ENCODE data around the gene NFATC2.

GRCh38 chr20:51388756-51389542 is 153.6 kb downstream of the NFATC2 start:
- TF ChIP-seq YY1 (IDR thresholded peaks at IDR 0.05; ENCODE audit: insufficient read depth, insufficient read length), result no peak
- TF ChIP-seq ZNF274 (IDR thresholded peaks at IDR 0.05; ENCODE audit: low read depth, low read length), result no peak

Measured in NT2/D1 (cell line).